HG03135 (cell line): ENCODE results near the gene NPLOC4.

Experiments
- ATAC-seq: cut with Tn5 transposase; IDR thresholded peaks from one replicate; pipeline ENCODE4 v1.9.1; 2021; ENCODE audit warnings: mild to moderate bottlenecking, moderate library complexity; ENCODE audit not compliant: unreplicated experiment

NPLOC4 gene

DNA sequence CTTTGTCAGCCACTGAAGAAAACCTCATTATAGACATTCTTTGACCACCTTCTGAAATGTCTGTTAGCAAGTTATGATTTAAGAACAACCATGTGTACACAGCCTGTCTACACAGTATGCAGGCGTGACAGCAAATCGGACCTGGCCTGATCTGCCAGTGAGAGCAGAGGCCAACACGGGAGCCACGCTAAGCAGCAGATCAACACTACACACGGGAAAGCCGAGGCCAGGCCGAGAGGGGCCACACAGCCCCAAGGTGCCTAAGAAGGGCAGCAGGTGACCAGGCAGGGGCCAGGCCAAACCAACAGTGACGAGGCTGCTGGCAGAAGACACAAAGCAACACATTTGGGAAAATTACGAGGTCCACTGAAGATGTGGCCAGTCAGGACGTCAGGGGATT lies 68.5 kb downstream of the NPLOC4 start:
- ATAC-seq: no peak

DNA sequence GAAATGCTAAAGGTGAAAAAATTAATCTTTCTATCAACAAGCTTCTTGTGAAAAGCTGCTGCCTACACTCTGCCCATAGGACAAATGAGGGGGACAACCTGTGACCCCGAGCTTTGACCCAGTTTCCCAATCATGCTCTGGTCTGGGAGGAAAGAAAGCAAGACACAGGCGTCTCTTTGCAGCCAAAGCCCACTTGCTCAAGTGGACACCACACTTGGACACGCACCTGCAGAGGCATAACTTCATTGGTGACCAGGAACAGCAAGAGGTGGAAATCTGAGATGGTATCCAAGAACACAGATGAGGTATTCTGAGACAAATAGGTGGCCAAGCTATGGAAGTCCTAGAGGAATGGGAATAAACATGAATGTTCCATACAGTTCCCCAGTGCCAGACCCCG lies 69.7 kb downstream of the NPLOC4 start:
- no peak for ATAC-seq

DNA sequence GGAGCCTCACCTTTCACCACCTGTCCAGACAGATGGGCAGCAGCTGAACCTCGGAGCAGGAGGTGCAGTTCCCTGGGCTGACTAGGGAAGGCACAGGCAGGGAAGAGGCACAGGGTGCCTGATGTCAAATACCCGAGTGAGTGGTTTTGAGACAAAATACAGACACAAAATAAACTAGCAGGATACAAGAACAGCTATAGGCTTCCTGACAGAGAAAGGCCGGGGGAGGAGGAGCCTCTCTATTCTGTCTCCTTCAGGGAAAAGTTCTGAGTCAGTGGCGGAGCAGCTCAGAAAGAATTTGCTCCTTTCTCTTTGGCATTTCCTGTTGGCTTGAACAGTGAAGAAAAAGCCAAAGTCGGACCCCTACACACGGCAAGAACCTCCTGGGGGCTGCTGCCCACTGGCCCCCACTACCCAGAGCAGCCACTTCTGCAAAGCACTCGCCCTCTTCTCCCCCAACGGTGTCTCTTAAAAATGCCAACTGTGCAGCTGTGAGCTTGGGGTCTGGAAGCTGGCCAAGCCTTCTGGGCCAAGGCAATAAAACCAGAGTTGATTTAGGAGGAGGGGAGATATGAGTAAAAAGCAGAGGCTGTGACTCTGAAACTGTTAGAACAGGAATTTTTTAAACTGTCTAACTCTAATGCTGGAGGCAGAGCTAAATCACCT lies 70.3 kb downstream of the NPLOC4 start:
- ATAC-seq: no peak

DNA sequence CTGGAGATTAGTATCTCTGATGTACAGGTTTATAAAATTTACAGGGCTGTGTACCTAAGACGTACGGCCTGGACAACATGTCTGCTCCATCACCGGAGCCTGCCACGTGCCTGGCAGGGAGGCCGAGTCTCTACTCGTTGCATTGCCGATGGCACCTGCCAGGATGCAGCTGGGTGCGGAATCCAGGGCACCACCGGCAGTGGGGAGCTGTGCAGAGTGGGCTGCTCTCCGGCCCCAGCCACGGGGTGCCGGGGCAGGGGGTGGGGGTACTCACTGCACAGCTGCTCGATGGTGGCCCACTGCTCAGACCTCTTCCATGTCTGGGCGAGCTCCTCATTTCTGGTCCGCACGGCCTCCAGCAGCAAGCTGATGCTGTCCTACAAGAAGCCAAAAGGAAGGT lies 71.7 kb downstream of the NPLOC4 start:
- ATAC-seq: no peak

DNA sequence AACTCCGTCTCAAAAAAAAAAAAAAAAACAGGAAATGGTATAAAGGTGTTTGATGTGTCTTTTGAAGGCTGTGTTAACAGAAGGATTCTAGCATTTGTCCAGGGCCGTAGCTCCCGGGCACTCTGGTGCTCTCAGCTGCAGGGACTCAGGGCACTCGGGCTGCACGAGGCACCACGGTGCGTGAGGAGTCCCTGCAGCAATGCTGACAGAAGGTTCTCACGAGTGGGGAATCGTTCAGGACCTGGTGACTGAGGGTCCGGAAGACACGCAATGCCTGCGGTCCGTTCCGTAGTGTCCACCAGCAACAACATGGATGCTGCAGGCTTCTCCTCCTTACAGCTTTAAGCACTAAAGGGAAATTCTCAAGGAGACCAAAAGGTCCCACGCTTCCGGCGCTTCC lies 72.1 kb downstream of the NPLOC4 start:
- ATAC-seq: no peak

DNA sequence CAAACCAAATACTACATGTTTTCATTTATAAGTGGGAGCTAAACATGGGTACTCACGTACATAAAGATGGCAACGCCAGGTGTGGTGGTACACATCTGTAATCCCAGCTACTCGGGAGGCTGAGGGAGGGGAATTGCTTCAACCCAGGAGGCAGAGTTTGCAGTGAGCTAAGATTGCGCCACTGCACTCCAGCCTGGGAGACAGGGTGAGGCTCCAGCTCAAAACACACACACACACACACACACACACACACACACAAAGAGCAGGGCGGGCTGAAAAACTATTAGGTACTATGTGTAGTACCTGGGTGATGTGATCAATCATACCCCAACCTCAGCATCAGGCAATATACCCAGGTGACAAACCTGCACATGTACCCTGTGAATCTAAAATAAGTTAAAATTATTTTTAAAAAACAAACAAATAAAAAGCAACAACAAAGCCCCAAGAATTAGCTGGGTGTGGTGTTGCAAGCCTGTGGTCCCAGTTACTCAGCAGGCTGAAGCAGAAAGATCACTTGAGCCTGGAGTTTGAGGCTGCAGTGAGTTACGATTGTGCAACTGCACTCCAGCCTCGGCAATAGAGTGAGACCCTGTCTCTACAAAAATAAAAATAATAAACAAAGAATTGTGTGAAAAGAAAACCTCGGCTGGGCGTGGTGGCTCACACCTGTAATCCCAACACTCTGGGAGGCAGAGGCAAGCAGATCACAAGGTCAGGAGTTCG lies 72.9 kb downstream of the NPLOC4 start:
- no peak for ATAC-seq

DNA sequence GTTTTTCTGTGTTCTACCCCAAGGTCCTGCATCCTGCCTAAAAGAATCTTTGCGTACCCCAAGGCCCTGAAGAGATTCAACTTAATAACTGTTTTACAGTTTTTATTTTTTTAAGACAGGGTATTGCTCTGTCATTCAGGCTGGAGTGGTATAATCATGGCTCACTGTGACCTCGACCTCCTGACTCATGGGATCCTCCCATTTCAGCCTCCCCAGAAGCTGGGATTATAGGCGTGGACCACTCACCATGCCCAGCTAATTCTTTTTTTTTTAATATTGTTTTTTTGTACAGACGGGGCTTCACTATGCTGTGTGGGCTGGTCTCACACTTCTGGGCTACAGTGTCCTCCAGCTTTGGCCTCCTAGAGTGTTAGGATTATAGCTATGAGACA lies 75.4 kb downstream of the NPLOC4 start:
- ATAC-seq: no peak

DNA sequence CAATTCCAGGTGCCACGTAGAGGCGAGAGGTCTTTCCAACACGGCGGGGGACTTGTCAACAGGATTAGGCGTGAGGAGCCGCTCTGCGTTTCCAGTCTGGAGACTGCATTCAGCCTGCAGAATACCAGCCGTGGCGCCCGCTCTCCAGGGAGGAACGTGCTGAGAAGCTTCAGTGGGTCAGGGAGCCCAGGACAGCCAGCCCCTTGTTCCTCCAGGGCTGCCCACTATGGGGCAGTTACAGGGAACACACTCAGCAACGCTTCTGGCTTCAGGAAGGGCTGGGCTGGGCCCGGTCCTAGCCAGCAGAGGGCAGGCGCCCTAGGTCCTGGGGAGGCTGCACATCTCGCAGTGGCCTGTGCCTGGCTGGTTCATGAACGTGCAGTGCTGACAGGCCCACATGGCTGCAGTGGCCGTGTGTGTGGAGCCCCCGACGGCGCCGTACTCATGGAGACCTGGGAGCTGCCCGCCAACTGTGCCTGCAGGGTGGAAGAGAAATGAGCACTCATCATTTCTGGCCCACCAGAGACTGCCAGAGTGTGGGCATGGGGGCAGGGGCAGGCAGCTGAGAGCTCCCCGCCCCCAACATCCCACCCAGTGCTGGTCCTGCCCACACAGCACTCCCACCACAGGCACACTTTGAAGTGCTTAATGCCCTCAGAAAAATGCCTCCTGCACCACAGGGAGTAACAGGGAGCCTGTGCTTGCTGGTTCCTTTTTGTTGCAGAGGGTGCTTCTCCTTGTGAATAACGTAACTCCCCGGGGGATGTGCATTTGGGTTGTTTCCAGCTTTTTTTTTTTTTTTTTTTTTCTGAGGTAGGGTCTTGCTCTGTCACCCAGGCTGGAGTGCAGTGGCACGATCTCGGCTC lies 77.7 kb downstream of the NPLOC4 start:
- no peak for ATAC-seq

DNA sequence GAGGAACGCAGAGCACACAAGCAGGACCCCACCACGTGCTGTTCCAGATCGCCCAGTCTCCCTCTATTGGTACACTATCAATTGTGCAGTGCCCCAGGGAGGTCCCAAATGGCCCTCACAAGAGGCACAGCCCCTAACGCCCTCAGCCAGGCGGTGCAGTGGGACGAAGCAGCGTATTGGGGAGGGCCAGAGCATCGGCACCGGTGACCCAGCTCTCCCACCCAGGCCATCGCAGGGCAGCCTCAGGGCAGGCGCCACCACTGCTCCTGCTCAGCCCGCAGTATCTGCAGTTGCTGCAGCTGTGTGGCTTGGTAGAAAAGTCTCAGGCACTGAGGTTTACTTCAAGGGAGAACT lies 78.8 kb downstream of the NPLOC4 start:
- ATAC-seq: no peak

DNA sequence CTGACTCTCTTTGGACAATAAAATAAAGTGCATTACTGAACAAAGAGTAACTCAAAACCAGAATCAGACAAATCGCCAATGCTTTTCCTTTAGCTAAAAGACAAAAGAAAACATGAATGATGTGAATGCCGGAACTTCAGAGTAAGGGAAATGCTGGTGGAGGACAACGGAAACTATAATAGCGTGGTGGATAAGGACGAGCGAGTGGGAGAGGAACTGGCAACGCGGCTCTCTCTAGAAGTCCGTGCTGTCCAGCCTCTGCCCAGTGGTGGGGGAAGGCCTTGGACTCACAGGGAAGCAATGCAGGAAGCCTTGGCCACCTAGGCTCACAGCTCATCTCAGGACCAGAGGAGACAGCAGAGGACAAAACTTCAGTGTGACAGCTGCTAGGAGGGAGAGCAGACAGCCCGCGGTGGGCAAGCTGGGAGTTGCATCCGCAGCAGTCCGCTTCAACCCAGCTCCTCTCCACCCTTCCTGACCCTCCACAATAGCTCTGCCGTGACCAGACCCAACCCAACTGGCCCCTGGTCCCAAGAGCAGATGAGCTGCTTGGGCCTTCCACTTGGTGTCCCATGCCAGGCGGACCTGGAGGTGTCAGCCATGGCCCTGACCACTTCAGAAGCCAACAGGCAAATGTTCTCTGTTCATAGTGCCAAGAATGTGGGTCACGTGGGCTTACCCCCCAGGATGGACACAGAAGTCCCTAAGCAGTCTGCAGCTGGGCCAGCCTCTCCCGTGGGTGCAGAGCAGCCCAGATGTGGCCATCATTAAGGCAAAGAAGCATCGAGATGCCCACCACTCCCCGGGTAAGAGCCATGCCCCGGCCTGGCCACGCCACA lies 79.4 kb downstream of the NPLOC4 start:
- ATAC-seq: no peak

DNA sequence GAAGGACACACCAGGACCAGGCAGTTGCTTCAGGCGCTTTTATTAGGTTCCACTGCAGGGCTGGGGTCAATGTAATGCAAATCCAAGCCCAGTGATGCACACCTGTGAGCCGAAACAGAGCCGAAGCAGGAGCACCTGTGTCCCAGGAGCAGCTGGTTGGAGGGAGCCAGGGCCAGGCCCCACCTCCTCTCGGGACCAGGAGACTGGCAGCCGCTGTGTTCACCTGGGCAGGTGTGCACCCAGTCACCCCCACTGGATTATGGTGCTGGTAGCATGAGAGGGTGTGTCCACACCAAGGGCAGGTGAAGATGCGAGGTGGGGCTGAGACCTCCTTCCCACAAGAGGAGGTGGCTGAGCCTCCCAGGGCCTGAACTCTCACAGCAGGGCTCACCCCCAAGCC lies 80.0 kb downstream of the NPLOC4 start:
- ATAC-seq: no peak

DNA sequence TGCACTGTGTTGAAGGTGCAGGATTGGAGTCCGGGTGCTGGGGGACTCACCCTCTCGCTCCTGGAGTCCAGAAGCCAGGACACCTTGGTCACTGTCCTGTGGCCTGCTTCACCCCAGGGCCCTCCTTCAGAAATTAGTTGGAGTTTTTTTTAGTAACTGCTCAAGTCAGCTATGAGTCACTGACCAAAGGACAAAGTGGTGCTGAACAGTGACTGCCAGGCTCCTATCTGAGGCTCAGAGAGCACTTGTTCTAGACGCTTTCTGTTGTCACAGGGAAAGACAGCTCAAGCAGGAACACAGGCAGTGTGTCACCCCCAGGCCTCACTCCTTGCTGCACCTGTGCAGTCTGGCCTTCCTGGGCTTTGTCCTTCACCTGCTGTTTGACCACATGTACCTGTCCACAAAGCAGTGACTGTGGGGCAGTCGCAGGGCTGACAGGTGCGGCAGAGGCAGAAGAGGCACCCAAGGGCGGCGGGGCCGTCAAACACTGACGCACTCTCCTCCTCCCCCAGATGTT lies 80.7 kb downstream of the NPLOC4 start:
- ATAC-seq: no peak

DNA sequence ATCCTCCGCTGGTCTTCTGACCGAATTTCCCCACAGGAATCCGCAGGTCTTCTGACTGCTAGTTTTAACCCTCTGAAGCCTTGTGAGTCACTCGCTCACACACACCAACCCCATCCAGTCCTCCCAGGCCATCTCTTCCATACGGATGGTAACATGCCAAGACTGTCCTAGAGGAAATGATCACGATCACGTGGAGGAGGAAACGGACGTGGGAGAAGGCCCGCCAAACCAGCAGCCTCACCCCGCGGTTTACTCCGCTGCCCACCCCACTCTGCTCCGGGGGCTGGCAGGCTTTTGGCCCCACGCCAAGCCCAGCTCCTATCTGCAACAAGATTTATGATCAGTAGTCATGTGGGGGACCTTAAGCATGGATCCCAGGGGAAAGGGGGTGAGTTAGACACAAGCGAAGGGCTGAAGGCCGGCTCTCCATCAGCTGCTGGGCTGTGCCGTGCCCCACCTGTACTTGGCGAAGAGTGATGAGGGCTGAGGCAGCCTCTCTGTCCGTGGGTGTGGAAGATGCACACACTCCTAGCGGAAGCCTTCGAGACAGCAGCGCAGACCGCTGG lies 83.2 kb downstream of the NPLOC4 start:
- ATAC-seq: no peak

DNA sequence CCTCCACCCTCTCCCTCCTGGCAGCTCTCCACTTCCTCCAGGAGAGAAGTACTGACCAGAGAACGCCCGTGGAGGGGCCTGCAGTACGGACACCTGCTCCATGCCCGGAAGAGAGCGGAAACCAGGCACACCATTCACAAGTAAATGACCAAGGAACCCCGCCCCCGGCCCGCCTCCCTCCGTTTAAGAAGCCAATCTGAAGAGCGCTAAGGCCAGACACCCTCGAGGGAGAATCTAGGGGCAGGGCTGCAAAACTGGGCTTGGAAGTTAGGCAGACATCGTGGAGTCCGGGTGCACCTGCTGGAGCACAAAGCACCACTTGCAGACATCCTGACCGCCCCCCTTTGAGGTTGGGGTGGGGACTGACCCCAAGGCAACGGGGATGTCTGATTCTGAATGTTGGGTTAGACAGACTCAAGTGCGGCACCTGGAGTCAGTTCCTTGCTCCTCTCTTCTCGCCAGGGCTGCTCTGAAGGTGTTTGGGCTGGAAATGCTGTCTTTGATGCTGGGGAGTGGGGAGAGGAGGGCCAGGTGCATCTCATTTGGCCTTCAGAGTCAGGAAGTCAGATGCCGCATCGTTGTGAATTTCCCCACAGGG lies 83.8 kb downstream of the NPLOC4 start:
- ATAC-seq: peak; percentile 32

DNA sequence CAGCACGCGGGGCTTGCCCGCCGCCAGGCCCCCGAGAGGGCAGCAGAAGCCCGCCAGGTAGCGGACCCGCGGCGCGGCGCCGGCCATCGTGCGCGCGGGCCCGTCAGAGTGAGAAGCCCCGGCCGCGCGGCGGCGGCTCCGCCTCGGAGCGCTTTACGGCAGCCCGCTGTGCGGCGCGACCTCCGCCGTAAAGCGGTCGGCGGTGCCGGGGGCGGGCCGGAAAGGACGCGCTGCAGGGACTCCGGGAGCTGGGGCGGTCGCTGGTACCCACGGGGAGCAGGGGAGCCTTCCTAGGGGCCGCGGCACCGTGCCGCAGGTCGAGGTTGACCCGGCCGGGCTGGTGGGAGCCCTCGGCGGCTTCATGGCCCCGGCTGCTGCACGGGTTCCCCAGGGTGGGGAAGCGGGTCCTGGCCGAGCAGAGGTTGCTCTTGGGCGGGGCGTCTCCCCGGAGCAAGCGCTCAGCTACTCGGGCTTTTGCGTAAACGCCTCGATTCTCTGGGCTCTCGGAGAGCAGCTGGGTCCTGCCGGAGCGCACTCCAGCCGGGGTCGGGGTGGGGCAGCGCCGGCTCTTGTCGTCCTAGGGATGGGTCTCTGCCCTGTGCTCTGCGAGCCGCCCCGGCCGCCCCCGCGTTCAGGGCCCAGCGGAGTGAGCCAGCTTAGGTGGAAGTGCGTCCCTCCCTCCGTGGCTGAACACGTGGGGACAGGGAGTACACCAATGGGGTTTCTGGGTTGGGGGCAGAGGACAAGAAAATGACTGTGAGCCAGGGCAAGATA lies 84.5 kb downstream of the NPLOC4 start, which contains the start of gene FAAP100:
TSS of gene FAAP100 (minus strand) at position 110 of the 774 bp plus-strand sequence. CDS start at position 87, 23 bp downstream.
- peak; percentile 53 for ATAC-seq

DNA sequence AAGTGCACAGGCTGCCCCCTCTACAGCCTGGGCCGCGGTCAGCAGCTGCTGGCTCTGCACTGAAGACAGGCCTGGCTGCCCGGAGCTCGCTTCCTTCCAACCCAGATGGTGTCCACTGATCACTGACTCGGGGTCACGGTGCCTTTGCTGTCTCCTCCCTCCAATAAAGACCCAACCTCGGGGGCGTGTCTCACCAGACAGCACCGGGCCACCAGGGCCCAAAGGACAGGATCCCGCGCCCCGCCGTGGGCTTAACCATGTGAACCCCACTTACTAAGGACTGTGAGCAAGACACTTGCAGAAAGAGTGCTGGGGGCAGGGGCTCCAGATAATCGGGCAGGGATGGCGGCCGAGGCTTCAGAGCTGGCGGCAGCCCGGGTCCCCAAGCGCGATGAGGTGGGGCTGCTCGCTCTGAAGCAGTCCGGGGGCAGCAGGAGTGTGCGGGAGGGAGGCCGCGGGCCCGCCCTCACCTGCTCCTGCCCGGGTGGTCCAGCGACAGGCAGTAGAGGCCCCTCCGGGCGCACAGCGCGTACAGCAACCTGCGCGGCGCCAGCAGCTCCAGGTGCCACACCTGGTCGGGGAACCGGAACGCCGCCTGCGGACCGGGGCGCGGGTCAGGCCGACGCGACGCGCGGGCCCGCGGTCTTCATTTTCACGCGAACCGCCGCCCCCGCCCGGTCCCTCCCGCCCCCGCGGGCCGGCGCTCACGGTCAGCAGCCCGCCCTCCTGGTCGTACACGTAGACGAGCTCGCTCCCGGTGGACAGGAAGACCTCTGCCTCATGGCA lies 85.3 kb downstream of the NPLOC4 start:
- peak; percentile 3 for ATAC-seq

DNA sequence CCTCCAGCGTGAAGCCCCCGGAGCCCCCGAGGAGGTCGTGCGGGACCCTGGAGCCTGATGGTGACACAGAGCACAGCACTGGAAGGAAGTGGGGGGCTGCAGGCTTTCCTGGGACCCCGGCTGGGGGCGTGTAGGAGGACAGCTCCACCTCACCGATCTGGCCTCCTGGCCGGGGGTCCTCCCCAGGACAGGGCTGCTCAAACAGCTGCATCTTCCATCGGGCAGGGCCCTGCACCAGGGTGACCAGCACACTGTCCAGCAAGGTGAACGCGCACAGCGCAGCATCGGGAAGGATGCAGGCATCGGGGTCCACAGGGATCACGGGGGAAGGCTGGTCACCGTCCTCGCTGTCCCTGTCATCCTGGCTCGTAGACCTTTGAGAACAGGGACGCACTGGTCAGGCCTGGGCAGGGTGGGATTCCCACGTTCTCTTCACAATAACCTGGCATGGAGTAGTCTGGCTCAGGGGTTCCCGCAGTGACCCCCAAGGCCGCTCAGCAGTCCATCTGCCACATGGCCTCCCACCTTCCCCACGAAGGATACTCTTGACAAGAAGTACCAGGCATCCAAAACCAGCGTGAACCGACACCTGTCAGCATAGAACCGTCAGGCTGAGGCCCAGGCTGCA lies 86.0 kb downstream of the NPLOC4 start:
- no peak for ATAC-seq

DNA sequence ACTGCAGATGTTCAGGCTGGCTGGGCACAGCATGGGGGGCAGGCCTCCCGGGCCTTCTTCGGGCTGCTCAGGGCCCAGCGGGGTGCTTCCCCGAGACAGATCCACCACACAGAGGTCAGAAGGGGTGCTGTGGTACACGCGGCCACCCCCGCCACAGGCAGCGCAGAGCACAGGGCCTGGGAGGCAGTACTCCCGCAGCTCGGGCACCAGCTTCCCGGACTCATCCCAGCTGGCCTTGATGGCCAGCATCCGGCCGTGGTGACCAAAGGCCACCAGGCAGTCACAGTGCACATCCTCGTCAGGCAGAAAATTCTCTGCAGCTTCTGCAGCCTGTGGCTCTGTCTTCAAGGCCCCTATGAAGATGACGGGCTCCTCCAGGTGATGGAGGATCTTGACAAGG lies 86.6 kb downstream of the NPLOC4 start:
- ATAC-seq: no peak
